Dermis microvascular lymphatic vessel endothelial cell (primary cell): ENCODE results near the gene CAMTA1. TPM values are rescaled to one million over a fixed set of nuclear protein-coding genes. Genes with fewer than 3 reads are reported as not detected.
"Not testable (repeated sequence)": the region's sequence is repeated elsewhere in the genome, so short reads cannot be mapped to it uniquely, and the experiment has no call there.

Experiments
- DNase-seq, 2 donors: peaks; one replicate each; pipeline versions ENCODE4 v3.0.0 to v3.0.0-alpha.2; 2010; ENCODE audit warnings: low read depth in 2 of 2
- total RNA-seq: library from RNA; depleted of rRNA; stranded (reverse); fragments of >200 nt; gene quantifications from 2 replicates; pipeline ENCODE4 v1.2.1, GENCODE V29; 2014

CAMTA1 gene
- total RNA-seq, 1 donor from 2014 or later, result 33.9 TPM

- no peak for DNase-seq
Observed at GRCh38 chr1:7365706-7366105, 580.5 kb downstream of the CAMTA1 start.

GRCh38 chr1:7366286-7366954 lies 581.2 kb downstream of the CAMTA1 start:
- no peak for DNase-seq

GRCh38 chr1:7366955-7367665 lies 581.9 kb downstream of the CAMTA1 start:
- no peak for DNase-seq

- no peak for DNase-seq
Observed at GRCh38 chr1:7369866-7370265, 584.6 kb downstream of the CAMTA1 start.

- DNase-seq, result no peak
Observed at GRCh38 chr1:7371926-7372325, 586.7 kb downstream of the CAMTA1 start.

- DNase-seq, result no peak
Observed at GRCh38 chr1:7372477-7373120, 587.3 kb downstream of the CAMTA1 start.

GRCh38 chr1:7373251-7373650 lies 588.0 kb downstream of the CAMTA1 start:
- no peak for DNase-seq

- DNase-seq, result peak in 1 of 2 donors; percentile 20
Observed at GRCh38 chr1:7373876-7374562, 588.8 kb downstream of the CAMTA1 start.

- no peak for DNase-seq
Observed at GRCh38 chr1:7374563-7375160, 589.4 kb downstream of the CAMTA1 start.

- no peak for DNase-seq
Observed at GRCh38 chr1:7375329-7375728, 590.1 kb downstream of the CAMTA1 start.

- DNase-seq, result no peak
Observed at GRCh38 chr1:7375781-7376660, 590.8 kb downstream of the CAMTA1 start.

GRCh38 chr1:7376676-7377075 lies 591.4 kb downstream of the CAMTA1 start:
- no peak for DNase-seq

- DNase-seq, result no peak
Observed at GRCh38 chr1:7378346-7379130, 593.3 kb downstream of the CAMTA1 start.

GRCh38 chr1:7379441-7379971 lies 594.3 kb downstream of the CAMTA1 start:
- DNase-seq, result peak in 1 of 2 donors; percentile 88

GRCh38 chr1:7380068-7380467 lies 594.8 kb downstream of the CAMTA1 start:
- DNase-seq, result not testable (repeated sequence)

- no peak for DNase-seq
Observed at GRCh38 chr1:7380712-7381111, 595.5 kb downstream of the CAMTA1 start.

- not testable (repeated sequence) for DNase-seq
Observed at GRCh38 chr1:7381729-7382128, 596.5 kb downstream of the CAMTA1 start.

GRCh38 chr1:7382971-7383370 lies 597.7 kb downstream of the CAMTA1 start:
- no peak for DNase-seq

GRCh38 chr1:7383671-7384520 lies 598.6 kb downstream of the CAMTA1 start:
- no peak for DNase-seq
